IMR-90 (cell line): ENCODE results near the gene SLC25A21. TPM values are rescaled to one million over a fixed set of nuclear protein-coding genes. Genes with fewer than 3 reads are reported as not detected.

Source experiments
- ATAC-seq: fragments of 200-7000 bp; cut with Tn5 transposase; 2 replicates; pipeline ENCODE4 v1.9.1; 2020; ENCODE audit warnings: low read depth, mild to moderate bottlenecking, moderate library complexity
- BruUV-seq: library from RNA; stranded (reverse); fragments of 400-500 nt; replicated peaks from 2 replicates; lab custom pipeline; 2021; lab: Mats Ljungman, UMichigan
- CTCF ChIA-PET: fragments of 300-600 bp; formaldehyde crosslinking; extraction: SDS; loops from one replicate; lab custom pipeline; 2021; ENCODE audit warnings: antibody characterized with exemption; lab: Yijun Ruan, JAX
- POLR2A ChIA-PET: fragments of 300-600 bp; sonication (Branson Sonifier 250); formaldehyde crosslinking; loops from one replicate; lab custom pipeline; 2022; ENCODE audit warnings: antibody characterized with exemption; ENCODE audit not compliant: unreplicated experiment; lab: Charles Lee
- DNase-seq: peaks from one replicate; pipeline ENCODE4 v3.0.0; 2013
- H2AFZ ChIP-seq: replicated peaks from 2 replicates; pipeline ENCODE3; 2013; ENCODE audit warnings: low read length, mild to moderate bottlenecking; ENCODE audit not compliant: poor library complexity
- H2AK5ac ChIP-seq: 2 replicates; pipeline ENCODE4 v1.6.1; 2013; ENCODE audit warnings: low read depth, low read length, inconsistent platforms
- H2AK9ac ChIP-seq: replicated peaks from 2 replicates; pipeline ENCODE3; 2013; ENCODE audit warnings: mild to moderate bottlenecking, low read depth, low read length, moderate library complexity; ENCODE audit not compliant: poor library complexity
- H2BK120ac ChIP-seq: 2 replicates; pipeline ENCODE4 v1.6.1; 2013; ENCODE audit warnings: low read depth, low read length, inconsistent platforms
- H2BK15ac ChIP-seq: 3 replicates; pipeline ENCODE4 v1.6.1; 2013; ENCODE audit warnings: low read depth, low read length, inconsistent platforms
- H2BK20ac ChIP-seq: 2 replicates; pipeline ENCODE4 v1.6.1; 2013; ENCODE audit warnings: low read depth, mild to moderate bottlenecking, inconsistent platforms, low read length, moderate library complexity
- H2BK5ac ChIP-seq: 2 replicates; pipeline ENCODE4 v1.6.1; 2013; ENCODE audit warnings: mild to moderate bottlenecking, low read depth, low read length, inconsistent platforms; ENCODE audit not compliant: poor library complexity, severe bottlenecking
- H3K14ac ChIP-seq: replicated peaks from 2 replicates; pipeline ENCODE4 v1.6.1; 2013; ENCODE audit warnings: low read depth, low read length, inconsistent platforms
- H3K18ac ChIP-seq: 2 replicates; pipeline ENCODE4 v1.6.1; 2013; ENCODE audit warnings: low read depth, low read length, control low read depth
- H3K23ac ChIP-seq: 2 replicates; pipeline ENCODE4 v1.6.1; 2013; ENCODE audit warnings: low read depth, low read length, inconsistent platforms
- H3K27ac ChIP-seq: 2 replicates; pipeline ENCODE4 v1.5.1; 2013; ENCODE audit warnings: mild to moderate bottlenecking, control low read depth, low read length; ENCODE audit not compliant: insufficient read depth
- H3K27me3 ChIP-seq: 2 replicates; pipeline ENCODE4 v1.6.1; 2013; ENCODE audit warnings: low read length; ENCODE audit not compliant: control insufficient read depth, insufficient read depth
- H3K36me3 ChIP-seq: 2 replicates; pipeline ENCODE4 v1.6.1; 2013; ENCODE audit warnings: low read length, mixed read lengths; ENCODE audit not compliant: control insufficient read depth, insufficient read depth
- H3K4ac ChIP-seq: 2 replicates; pipeline ENCODE4 v1.6.1; 2013; ENCODE audit warnings: low read depth, low read length, inconsistent platforms
- H3K4me1 ChIP-seq: 2 replicates; pipeline ENCODE4 v1.6.1; 2013; ENCODE audit warnings: low read length, mixed read lengths; ENCODE audit not compliant: control insufficient read depth, insufficient read depth
- H3K4me2 ChIP-seq: 2 replicates; pipeline ENCODE4 v1.6.1; 2013; ENCODE audit warnings: low read depth, mild to moderate bottlenecking, control low read depth, low read length, moderate library complexity
- H3K4me3 ChIP-seq: 2 replicates; pipeline ENCODE4 v1.5.1; 2013; ENCODE audit warnings: low read depth, mild to moderate bottlenecking, control low read depth, low read length, moderate library complexity; ENCODE audit not compliant: insufficient read depth
- H3K56ac ChIP-seq: 2 replicates; pipeline ENCODE4 v1.6.1; 2013; ENCODE audit warnings: low read length, inconsistent platforms; ENCODE audit not compliant: insufficient read depth; ENCODE audit errors: extremely low read depth
- H3K79me1 ChIP-seq, 2 experiments: 2 replicates each; pipeline ENCODE4 v1.6.1; 2013; ENCODE audit warnings: low read length in 2 of 2, inconsistent platforms in 1 of 2, low read depth in 1 of 2
- H3K9ac ChIP-seq: 2 replicates; pipeline ENCODE4 v1.6.1; 2013; ENCODE audit warnings: low read depth, low read length, control low read depth
- H3K9me1 ChIP-seq: 2 replicates; pipeline ENCODE4 v1.6.1; 2013; ENCODE audit warnings: low read length, inconsistent platforms; ENCODE audit not compliant: insufficient read depth
- H3K9me3 ChIP-seq: 2 replicates; pipeline ENCODE4 v1.6.1; 2013; ENCODE audit warnings: low read length; ENCODE audit not compliant: control insufficient read depth, insufficient read depth
- H4K20me1 ChIP-seq: 2 replicates; pipeline ENCODE4 v1.6.1; 2013; ENCODE audit warnings: low read length, inconsistent platforms; ENCODE audit not compliant: insufficient read depth
- H4K5ac ChIP-seq: 2 replicates; pipeline ENCODE4 v1.6.1; 2013; ENCODE audit warnings: mild to moderate bottlenecking, low read depth, low read length, control low read depth
- H4K8ac ChIP-seq, 2 experiments: 2 replicates each; pipeline ENCODE4 v1.6.1; 2013; ENCODE audit warnings: low read depth in 2 of 2, low read length in 2 of 2, control low read depth in 1 of 2, inconsistent platforms in 1 of 2
- H4K91ac ChIP-seq: 2 replicates; pipeline ENCODE4 v1.6.1; 2013; ENCODE audit warnings: low read depth, low read length, inconsistent platforms; ENCODE audit not compliant: insufficient read depth
- BHLHE40 ChIP-seq: fragments of 150-350 bp; IDR thresholded peaks from 2 replicates; pipeline ENCODE4 v1.6.1; 2016; ENCODE audit warnings: mild to moderate bottlenecking, low read depth, low read length
- CEBPB ChIP-seq: IDR thresholded peaks from 2 replicates; pipeline ENCODE4 v1.6.1; 2012; ENCODE audit warnings: low read depth, low read length, improper control_type of control experiment
- CHD1 ChIP-seq: IDR thresholded peaks from 2 replicates; pipeline ENCODE4 v1.6.1; 2012; ENCODE audit warnings: low read depth, low read length, improper control_type of control experiment
- CTCF ChIP-seq: conservative IDR thresholded peaks from 2 replicates; pipeline ENCODE4 v1.5.1; 2012; ENCODE audit warnings: mild to moderate bottlenecking, low read depth, low read length, improper control_type of control experiment
- ELK1 ChIP-seq: fragments of 150-350 bp; IDR thresholded peaks from 2 replicates; pipeline ENCODE4 v1.6.1; 2016; ENCODE audit warnings: low read depth, mild to moderate bottlenecking, low read length, moderate library complexity, borderline replicate concordance
- FOS ChIP-seq: fragments of 150-350 bp; IDR thresholded peaks from 2 replicates; pipeline ENCODE4 v1.6.1; 2016; ENCODE audit warnings: low read depth, low read length
- MAFK ChIP-seq: IDR thresholded peaks from 2 replicates; pipeline ENCODE4 v1.6.1; 2012; ENCODE audit warnings: low read depth, low read length, improper control_type of control experiment
- MAZ ChIP-seq: IDR thresholded peaks from 2 replicates; pipeline ENCODE4 v1.6.1; 2012; ENCODE audit warnings: low read depth, mild to moderate bottlenecking, low read length, improper control_type of control experiment, moderate library complexity, borderline replicate concordance
- MXI1 ChIP-seq: IDR thresholded peaks from 2 replicates; pipeline ENCODE4 v1.6.1; 2012; ENCODE audit warnings: low read depth, mild to moderate bottlenecking, low read length, moderate library complexity, borderline replicate concordance
- NFE2L2 ChIP-seq: fragments of 150-350 bp; IDR thresholded peaks from 2 replicates; pipeline ENCODE4 v1.6.1; 2016; ENCODE audit warnings: low read depth, mild to moderate bottlenecking, low read length
- POLR2A ChIP-seq: IDR thresholded peaks from 2 replicates; pipeline ENCODE4 v1.6.1; 2012; ENCODE audit warnings: mild to moderate bottlenecking, low read depth, low read length
- RAD21 ChIP-seq: IDR thresholded peaks from 2 replicates; pipeline ENCODE4 v1.6.1; 2012; ENCODE audit warnings: low read length, improper control_type of control experiment
- RCOR1 ChIP-seq: IDR thresholded peaks from 2 replicates; pipeline ENCODE4 v1.6.1; 2012; ENCODE audit warnings: mild to moderate bottlenecking, low read length, improper control_type of control experiment; ENCODE audit not compliant: insufficient replicate concordance
- RFX5 ChIP-seq: IDR thresholded peaks from 2 replicates; pipeline ENCODE4 v1.8.0; 2012; ENCODE audit warnings: low read depth, mild to moderate bottlenecking, low read length, moderate library complexity
- SMC3 ChIP-seq: fragments of 150-350 bp; IDR thresholded peaks from 2 replicates; pipeline ENCODE4 v1.6.1; 2016; ENCODE audit warnings: low read depth, mild to moderate bottlenecking, antibody characterized with exemption, low read length, moderate library complexity
- USF2 ChIP-seq: fragments of 150-350 bp; IDR thresholded peaks from 2 replicates; pipeline ENCODE4 v1.6.1; 2017; ENCODE audit warnings: mild to moderate bottlenecking, antibody characterized with exemption, low read length, low read depth
- dilution Hi-C: fragments of 300-500 bp; cut with HindIII; formaldehyde crosslinking; loops from one replicate; pipeline ENCODE4 v1.14.3; 2018; ENCODE audit warnings: low sequenced_read_pairs; ENCODE audit not compliant: unreplicated experiment
- in situ Hi-C: fragments of 300-500 bp; cut with MboI; formaldehyde crosslinking; loops from 3 replicates; pipeline ENCODE4 v1.14.3; 2019; ENCODE audit warnings: low sequenced_read_pairs, inconsistent platforms, mixed read lengths
- intact Hi-C: fragments of 100-400 bp; cut with micrococcal nuclease; formaldehyde crosslinking; loops from 2 replicates; pipeline ENCODE4 v1.10.0; 2022
- polyA plus RNA-seq, 3 experiments: library from polyadenylated mRNA; depleted of rRNA; stranded (reverse); fragments of >200 nt; gene quantifications; 2 replicates each; pipeline ENCODE4 v1.2.3, GENCODE V29; 2012; ENCODE audit warnings: low replicate concordance in 1 of 3
- total RNA-seq: library from RNA; depleted of rRNA; stranded (reverse); fragments of >200 nt; gene quantifications from 2 replicates; pipeline ENCODE4 v1.2.3, GENCODE V29; 2012

The SLC25A21 gene
- total and polyA plus RNA-seq, 2 of the 4 experiments (the other 2 are of a cell fraction): 0.62 to 0.90 TPM

GRCh38 chr14:36724162-36724561, 448.2 kb downstream of the SLC25A21 start:
- H2BK20ac ChIP-seq: no peak overlapping the region
- dilution Hi-C loops (no loop called here), intact Hi-C loops (no loop called here), in situ Hi-C loops (no loop called here)
- no peak overlapping the region for H3K4me2 ChIP-seq
- H2AK9ac ChIP-seq: no peak overlapping the region
- H3K9me1 ChIP-seq: no peaks in the 10 kb centered on the region
- no peak for DNase-seq
- H3K56ac ChIP-seq: no peak overlapping the region
- no peak overlapping the region for H2BK5ac ChIP-seq
- TF ChIP-seq BHLHE40 (no peak), CTCF (no peak), CEBPB (no peak), MAFK (no peak), USF2 (no peak), NFE2L2 (no peak), RCOR1 (no peak), RFX5 (no peak), SMC3 (no peak), FOS (no peak), MXI1 (no peak), RAD21 (no peak), ELK1 (no peak), MAZ (no peak), POLR2A (no peak), CHD1 (no peak)
- H3K36me3 ChIP-seq: no peaks in the 10 kb centered on the region
- H2BK15ac ChIP-seq: no peak overlapping the region
- H3K27me3 ChIP-seq: no peaks in the 10 kb centered on the region
- no peak overlapping the region for H3K4ac ChIP-seq
- no peak overlapping the region for H3K23ac ChIP-seq
- no peaks in the 10 kb centered on the region for H3K4me1 ChIP-seq
- no peak overlapping the region for H3K18ac ChIP-seq
- no peak overlapping the region for H2AK5ac ChIP-seq
- BruUV-seq: no TSS peak
- no peak for ATAC-seq
- ChIA-PET POLR2A (no interaction called here), CTCF (no interaction called here)
- no peak overlapping the region for H4K91ac ChIP-seq
- H4K20me1 ChIP-seq: no peaks in the 10 kb centered on the region
- no peak overlapping the region for H3K4me3 ChIP-seq
- H3K79me1 ChIP-seq: no peaks in the 10 kb centered on the region
- no peak overlapping the region for H2AFZ ChIP-seq
- no peak overlapping the region for H3K27ac ChIP-seq
- H3K9me3 ChIP-seq: no peaks in the 10 kb centered on the region
- no peak overlapping the region for H2BK120ac ChIP-seq
- H4K8ac ChIP-seq: no peak overlapping the region
- H3K9ac ChIP-seq: no peak overlapping the region
- no peak overlapping the region for H4K5ac ChIP-seq
- H3K14ac ChIP-seq: no peak overlapping the region
